ENCODE data around the gene C18orf63.

- no peak for TF ChIP-seq CTCF (IDR thresholded peaks at IDR 0.05; ENCODE audit: low read depth, low read length, poor library complexity, severe bottlenecking)
- TF ChIP-seq EZH2phosphoT487 (IDR thresholded peaks at IDR 0.05; ENCODE audit: borderline replicate concordance, low read length) = no peak
Observed at GRCh38 chr18:74392323-74392722, 76.7 kb downstream of the C18orf63 start.

All from DOHH2 (cell line).